NB4 (cell line): ENCODE results near the gene ZC3H11A.
A peak's percentile ranks its signal among the peaks of the same experiment; 100 is the strongest.

Experiments used
- DNase-seq: peaks from one replicate; pipeline ENCODE4 v3.0.0; 2010; ENCODE audit warnings: low read depth
- H3K4me3 ChIP-seq: one replicate; pipeline ENCODE4 v1.5.1; 2011; ENCODE audit warnings: mild to moderate bottlenecking, low read depth, low read length, moderate library complexity
- CTCF ChIP-seq: IDR thresholded peaks from one replicate; pipeline ENCODE4 v1.5.1; 2012; ENCODE audit warnings: low read depth, low read length
- MAX ChIP-seq: IDR thresholded peaks from 2 replicates; pipeline ENCODE4 v1.6.1; 2011; ENCODE audit warnings: low read depth, low read length
- MYC ChIP-seq: IDR thresholded peaks from 2 replicates; pipeline ENCODE4 v1.6.1; 2011; ENCODE audit warnings: low read depth, low read length
- POLR2A ChIP-seq: IDR thresholded peaks from 2 replicates; pipeline ENCODE4 v1.6.1; 2011; ENCODE audit warnings: mild to moderate bottlenecking; ENCODE audit not compliant: insufficient read length; ENCODE audit errors: extremely low read depth

The ZC3H11A gene

GRCh38 chr1:203769505-203770343 is 25.7 kb upstream of the ZC3H11A start:
- peak; percentile 19; the same call in 1 of the 2 replicates for TF ChIP-seq MYC
- TF ChIP-seq POLR2A = no peak
- peak; percentile 95 for DNase-seq
- H3K4me3 ChIP-seq = no peak overlapping the region

GRCh38 chr1:203771901-203772301 is 23.5 kb upstream of the ZC3H11A start:
- no peak overlapping the region for H3K4me3 ChIP-seq
- DNase-seq = no peak
- TF ChIP-seq CTCF (no peak), POLR2A (no peak), MYC (no peak), MAX (no peak)

GRCh38 chr1:203772836-203773235 is 22.6 kb upstream of the ZC3H11A start:
- DNase-seq = no peak
- no peak for TF ChIP-seq POLR2A
- TF ChIP-seq MAX = no peak
- no peak for TF ChIP-seq MYC
- no peak for TF ChIP-seq CTCF
- no peak overlapping the region for H3K4me3 ChIP-seq

GRCh38 chr1:203776636-203777035 is 18.8 kb upstream of the ZC3H11A start:
- no peak overlapping the region for H3K4me3 ChIP-seq
- DNase-seq = peak; percentile 27

GRCh38 chr1:203777596-203777995 is 17.8 kb upstream of the ZC3H11A start:
- DNase-seq = no peak
- TF ChIP-seq POLR2A (no peak), MAX (no peak), MYC (no peak), CTCF (no peak)
- no peak overlapping the region for H3K4me3 ChIP-seq

More at GRCh38 chr1:203776636-203777035, 18.8 kb upstream of the ZC3H11A start:
- no peak for TF ChIP-seq MYC
- peak; percentile 1 for TF ChIP-seq CTCF

GRCh38 chr1:203778146-203778545 is 17.3 kb upstream of the ZC3H11A start:
- H3K4me3 ChIP-seq = no peak overlapping the region
- DNase-seq = no peak
- TF ChIP-seq MYC = no peak
- no peak for TF ChIP-seq CTCF
- no peak for TF ChIP-seq POLR2A
- TF ChIP-seq MAX = no peak
